HG02938 (cell line): Measurements from ENCODE around the gene SLC16A7.
A peak's percentile ranks its signal among the peaks of the same experiment; 100 is the strongest.
"Not testable (repeated sequence)": the region's sequence is repeated elsewhere in the genome, so short reads cannot be mapped to it uniquely, and the experiment has no call there.

ENCODE experiments used
- ATAC-seq: cut with Tn5 transposase; IDR thresholded peaks from one replicate; pipeline ENCODE4 v1.9.1; 2021; ENCODE audit warnings: mild to moderate bottlenecking, moderate library complexity; ENCODE audit not compliant: unreplicated experiment

Gene SLC16A7

GRCh38 chr12:59724011-59724695, 128.3 kb downstream of the SLC16A7 start:
- no peak for ATAC-seq

DNA sequence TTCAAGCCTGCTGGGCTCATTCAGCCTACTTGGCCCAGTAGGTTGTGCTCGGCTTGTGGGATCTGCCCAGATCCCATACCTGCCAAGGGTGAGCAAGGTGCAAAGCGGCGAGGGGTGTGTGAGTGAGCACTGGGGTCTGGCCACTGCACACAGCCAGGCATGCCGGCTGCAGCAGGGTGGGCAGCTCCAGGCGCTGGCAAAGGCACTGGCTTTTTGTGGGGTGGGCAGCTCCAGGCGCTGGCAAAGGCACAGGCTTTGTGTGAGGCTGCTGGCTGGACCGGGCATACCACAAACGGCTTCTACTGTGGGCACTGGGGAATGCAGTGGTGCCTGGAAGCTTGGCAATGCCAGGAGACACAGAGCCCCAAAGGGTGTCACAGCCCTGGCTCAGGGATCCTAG, 137.4 kb downstream of the SLC16A7 start:
- ATAC-seq = no peak

GRCh38 chr12:59734371-59734770, 138.5 kb downstream of the SLC16A7 start:
- ATAC-seq = no peak

- no peak for ATAC-seq
Measured at GRCh38 chr12:59735231-59735630, 139.4 kb downstream of the SLC16A7 start.

DNA sequence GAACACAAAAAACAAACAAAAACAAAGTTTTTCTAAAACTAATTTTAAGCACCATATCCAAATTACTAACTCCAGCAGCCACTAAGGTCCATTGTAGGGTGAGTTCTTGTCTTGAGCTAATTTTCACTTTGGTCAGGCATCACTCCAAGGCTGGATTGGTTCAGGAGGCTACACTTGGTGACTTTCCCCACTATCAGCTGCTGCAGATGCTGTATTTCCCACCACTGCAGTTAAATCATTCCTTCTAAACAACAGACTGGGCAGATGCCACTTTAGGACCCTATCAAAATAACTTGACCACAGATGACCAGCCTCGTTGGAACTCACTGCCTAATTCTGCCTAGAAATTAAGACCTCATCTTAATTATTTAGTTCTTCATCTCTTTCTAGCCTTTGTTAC, 140.5 kb downstream of the SLC16A7 start:
- ATAC-seq = no peak

- no peak for ATAC-seq
Measured at GRCh38 chr12:59736786-59737185, 141.0 kb downstream of the SLC16A7 start.

DNA sequence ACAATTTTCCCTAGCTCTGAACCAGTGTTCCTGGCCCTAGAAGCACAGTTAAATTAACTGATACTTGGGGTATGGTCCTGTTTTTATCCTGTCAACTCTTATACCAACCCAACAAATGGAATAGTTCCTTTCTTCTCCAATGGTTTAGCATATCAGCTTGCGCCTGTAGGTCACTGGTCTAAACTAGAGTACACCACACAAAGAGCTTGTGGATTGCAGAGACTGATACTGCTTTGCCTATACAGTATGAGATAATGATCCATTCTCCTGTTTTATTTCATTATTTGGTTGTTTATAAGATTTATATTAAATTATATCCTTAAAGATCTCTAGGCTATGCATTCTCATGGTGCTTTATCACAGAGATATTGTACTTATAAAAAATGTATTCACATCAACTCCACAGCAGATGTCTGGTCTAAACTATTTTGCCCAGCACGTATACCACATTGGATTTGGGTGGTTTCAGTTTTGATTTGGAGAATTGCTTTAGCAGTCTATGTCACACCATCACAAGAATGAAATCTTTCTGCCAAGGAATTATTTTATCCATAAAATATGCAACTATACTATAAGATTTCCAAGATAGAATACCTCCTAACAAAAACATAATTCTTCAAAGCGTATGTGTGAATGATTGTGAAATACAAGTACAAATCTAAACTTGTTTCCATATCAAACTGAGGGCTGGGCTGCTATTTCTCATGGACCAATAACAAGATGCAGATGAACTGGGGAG, 142.1 kb downstream of the SLC16A7 start:
- no peak for ATAC-seq

DNA sequence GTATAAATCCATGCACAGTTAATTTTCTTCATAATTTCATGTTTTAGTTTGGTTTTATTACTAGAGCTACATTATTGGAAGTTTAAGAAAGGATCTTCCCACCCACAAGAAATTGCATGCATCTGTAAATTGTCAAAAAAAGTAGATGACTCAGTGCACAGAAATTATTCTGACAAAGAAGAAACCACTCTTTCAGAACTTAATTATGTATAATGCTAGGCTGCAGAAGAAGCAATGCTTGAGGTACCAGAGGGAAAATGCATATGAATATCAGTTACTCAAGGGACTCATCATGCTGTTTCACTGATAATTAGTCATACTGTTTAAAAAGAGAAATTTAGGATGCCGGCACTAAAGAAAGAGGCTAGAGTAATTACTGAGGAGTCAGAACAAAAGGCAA, 147.0 kb downstream of the SLC16A7 start:
- no peak for ATAC-seq

GRCh38 chr12:59744564-59744963, 148.7 kb downstream of the SLC16A7 start:
- ATAC-seq = no peak

GRCh38 chr12:59751091-59751490, 155.3 kb downstream of the SLC16A7 start:
- ATAC-seq = not testable (repeated sequence)

DNA sequence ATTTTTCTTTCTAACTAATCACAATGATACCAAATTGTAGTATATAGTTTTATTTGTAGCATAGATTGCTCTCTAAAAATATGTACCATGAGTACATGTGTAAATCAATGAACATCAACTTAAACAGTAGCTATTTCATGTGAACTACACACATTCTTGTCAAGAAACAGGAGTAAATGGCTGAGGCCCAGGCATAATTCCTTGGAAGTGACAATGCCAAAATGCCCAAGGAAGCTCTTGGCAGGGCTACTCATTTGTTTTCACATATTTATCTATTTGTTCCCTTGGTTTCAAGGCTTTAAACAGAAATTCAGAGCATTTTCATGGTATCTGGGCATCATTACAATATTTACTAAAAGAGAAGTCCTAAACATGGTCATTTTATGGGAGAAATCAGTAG, 165.7 kb downstream of the SLC16A7 start:
- ATAC-seq = no peak

DNA sequence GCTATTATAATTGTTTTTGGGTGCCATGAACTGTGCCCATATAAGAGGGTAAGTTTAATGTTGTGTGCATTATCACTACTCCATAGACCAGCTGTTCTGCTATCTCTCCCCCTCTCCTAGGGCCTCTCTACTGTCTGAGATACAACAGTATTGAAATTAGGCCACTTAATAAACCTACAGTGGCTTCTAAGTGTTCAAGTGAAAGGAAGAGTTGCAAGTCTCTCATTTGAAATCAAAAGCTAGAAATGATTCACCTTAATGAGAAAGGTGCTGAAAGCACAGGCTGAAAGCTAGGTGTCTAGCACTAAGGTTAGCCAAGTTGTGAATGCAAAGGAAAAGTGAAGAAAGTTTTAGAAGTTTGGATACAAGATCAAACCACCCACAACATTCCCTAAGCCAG, 168.0 kb downstream of the SLC16A7 start:
- peak; percentile 78 for ATAC-seq

DNA sequence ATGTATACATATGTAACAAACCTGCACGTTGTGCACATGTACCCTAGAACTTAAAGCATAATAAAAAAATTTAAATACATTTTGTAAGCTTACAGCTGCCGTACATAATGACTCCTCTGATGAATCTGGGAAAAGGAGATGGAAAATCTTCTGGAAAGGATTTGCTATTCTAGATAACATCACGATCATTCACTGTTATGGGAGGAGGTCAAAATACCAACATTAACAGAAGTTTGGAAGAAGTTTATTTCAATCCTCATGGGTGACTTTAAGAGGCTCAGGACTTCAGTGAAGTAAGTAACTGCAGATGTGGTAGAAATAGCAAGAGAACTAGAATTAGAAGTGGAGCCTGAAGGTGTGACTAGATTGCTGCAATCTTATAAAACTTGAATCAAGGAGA, 172.2 kb downstream of the SLC16A7 start:
- ATAC-seq = no peak

DNA sequence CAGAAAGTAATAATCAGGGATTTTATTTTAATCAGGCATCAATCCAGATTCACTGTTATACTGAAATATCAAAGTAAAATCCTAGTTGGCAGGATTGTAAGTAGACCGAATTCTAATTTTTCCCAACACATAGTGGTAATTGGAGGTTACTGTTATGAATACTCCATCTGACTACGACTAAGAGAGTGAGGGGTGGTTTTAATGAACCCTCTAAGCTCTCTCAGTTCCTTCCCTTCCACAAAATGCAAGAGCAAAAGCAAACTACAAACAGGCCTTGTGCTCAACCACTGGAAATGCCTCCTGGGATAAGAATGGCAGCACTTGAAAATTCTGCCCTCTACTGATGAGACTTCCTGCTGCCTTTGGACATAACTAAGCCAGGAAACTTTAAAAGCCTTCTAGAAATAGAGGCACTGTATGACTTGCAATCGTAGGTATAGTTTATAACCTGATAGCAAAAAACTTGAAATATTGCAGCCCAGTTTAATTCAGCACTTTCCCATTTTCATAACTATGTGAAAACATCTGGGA, 184.8 kb downstream of the SLC16A7 start:
- no peak for ATAC-seq

DNA sequence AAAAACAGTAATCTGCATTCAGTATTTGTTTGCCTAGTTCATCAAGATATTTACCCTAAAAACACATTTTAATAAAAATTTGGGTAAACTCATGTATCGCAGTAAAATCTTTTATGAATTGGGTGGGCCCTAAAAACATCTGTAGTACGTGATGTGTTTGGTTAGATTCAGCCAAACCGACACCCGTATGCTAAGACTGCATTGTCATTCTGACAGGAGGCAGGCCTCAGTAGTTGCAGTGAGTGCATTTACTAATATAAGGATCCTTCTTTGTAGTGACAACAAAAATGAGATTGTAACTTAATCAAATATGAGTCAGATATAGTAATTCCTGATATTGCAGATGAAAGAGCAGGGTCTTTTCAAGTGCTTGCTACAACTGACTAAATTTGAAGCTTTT, 191.8 kb downstream of the SLC16A7 start:
- no peak for ATAC-seq

DNA sequence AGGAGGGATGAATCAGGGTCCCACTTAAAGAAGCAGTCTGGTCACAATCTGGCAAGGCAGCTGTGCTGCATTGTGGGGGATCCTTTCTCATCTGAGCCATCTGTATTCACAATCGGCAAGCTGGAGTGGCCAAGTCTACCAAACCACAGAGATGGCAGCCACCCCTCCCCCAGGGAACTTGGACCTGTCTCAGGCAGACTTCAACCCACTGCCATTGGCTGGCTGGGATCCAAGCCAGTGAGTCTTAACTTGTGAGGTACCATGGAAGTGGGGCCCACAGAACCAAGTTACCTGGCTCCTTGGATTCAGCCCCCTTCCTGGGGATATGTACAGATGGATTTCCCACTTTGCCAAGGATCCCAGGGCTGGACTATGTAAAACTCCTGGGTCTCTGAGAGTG, 196.8 kb downstream of the SLC16A7 start:
- ATAC-seq = no peak

GRCh38 chr12:59803735-59804134, 207.9 kb downstream of the SLC16A7 start:
- ATAC-seq = no peak

GRCh38 chr12:59808317-59808910, 212.6 kb downstream of the SLC16A7 start:
- peak; percentile 86 for ATAC-seq

DNA sequence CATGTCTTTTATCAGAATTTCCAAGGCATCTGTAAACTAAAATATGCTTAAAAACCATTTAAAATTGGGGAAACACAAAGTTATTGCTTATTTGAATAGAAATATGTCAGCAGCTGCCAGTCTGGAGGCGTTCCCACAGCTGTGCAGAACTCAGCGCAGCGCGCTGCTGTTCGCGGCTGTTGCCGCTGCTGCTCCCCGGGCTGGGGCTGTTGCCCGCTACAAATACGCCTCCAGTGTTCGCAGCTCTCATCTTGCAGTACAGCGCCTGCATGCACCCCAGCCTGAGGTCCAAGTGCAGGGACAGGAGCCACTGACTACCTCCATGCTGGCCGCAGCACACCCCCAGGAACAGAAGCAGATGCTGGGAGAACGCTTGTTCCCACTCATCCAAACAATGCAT, 216.2 kb downstream of the SLC16A7 start:
- ATAC-seq = no peak

GRCh38 chr12:59812716-59813115, 216.9 kb downstream of the SLC16A7 start:
- no peak for ATAC-seq

DNA sequence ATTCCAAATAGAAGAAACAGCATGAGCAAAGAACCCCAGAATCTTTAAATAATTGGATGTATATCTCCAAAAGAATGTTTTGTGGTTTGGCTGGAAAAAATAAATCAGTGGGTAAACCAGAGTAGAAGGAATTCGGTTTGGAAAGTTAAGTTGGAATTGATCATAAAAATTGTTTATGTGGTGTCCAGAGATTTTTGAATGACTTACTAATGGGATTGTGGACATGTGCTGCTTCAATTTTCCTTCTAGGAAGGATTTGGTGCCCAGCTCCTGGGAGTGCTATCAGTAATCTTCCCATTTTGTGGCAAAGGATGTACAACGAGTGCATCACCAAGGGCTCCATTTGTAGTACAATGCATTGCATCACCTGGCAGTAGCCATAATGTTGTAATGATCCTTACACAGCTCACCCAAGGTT, 224.8 kb downstream of the SLC16A7 start:
- no peak for ATAC-seq

DNA sequence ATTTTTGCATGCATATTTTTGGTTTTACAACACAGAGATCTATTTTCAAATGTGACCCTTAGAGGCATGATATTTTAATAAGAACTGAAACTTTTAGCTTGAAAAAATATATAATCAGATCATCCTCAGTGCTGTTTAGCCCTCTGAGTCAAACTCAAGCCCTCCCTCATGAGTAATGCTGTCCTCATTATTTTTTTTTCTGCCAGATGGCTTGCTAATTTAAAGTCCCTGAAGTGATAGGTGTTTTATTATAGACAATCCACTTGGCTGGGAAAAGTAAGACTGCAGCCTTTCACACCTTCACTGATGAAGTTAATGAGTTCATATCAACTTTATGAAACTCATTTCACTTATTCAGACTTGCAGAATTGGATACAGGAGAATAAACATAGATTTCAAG, 227.7 kb downstream of the SLC16A7 start:
- ATAC-seq = no peak
